HepG2 (cell line): ENCODE measurements around the gene SLC25A11. TPM values are rescaled to one million over a fixed set of nuclear protein-coding genes. Genes with fewer than 3 reads are reported as not detected.

ENCODE experiments used
- AGO1 ChIP-seq: fragments of 200-400 bp; formaldehyde crosslinking; IDR thresholded peaks from 2 replicates; pipeline ENCODE4 v1.6.1; 2017; ENCODE audit warnings: mild to moderate bottlenecking, low read depth, low read length, moderate library complexity; ENCODE audit not compliant: poor library complexity, severe bottlenecking
- AGO2 ChIP-seq: fragments of 200-400 bp; formaldehyde crosslinking; optimal IDR thresholded peaks from 2 replicates; pipeline ENCODE3; 2017; ENCODE audit warnings: mild to moderate bottlenecking, low read depth, low read length, moderate library complexity
- CENPT ChIP-seq: sonication (generic); formaldehyde crosslinking; IDR thresholded peaks from 2 replicates; pipeline ENCODE4 v1.8.0; 2022; ENCODE audit warnings: low read depth, mild to moderate bottlenecking, moderate library complexity, missing genetic modification reagents
- DPF2 ChIP-seq: sonication (generic); formaldehyde crosslinking; IDR thresholded peaks from 2 replicates; pipeline ENCODE4 v1.4.0; 2020; ENCODE audit warnings: mild to moderate bottlenecking, low read depth, missing genetic modification reagents, borderline replicate concordance
- FOXC1 ChIP-seq: sonication (generic); formaldehyde crosslinking; IDR thresholded peaks from 2 replicates; pipeline ENCODE4 v1.8.0; 2022; ENCODE audit warnings: mild to moderate bottlenecking, missing genetic modification reagents, borderline replicate concordance
- KLF15 ChIP-seq: sonication (generic); formaldehyde crosslinking; IDR thresholded peaks from 2 replicates; pipeline ENCODE4 v1.8.1; 2023; ENCODE audit warnings: borderline replicate concordance, mild to moderate bottlenecking, inconsistent platforms, missing genetic modification reagents, mixed read lengths
- MEIS1 ChIP-seq: sonication (generic); formaldehyde crosslinking; IDR thresholded peaks from 2 replicates; pipeline ENCODE4 v1.9.0; 2021; ENCODE audit warnings: mild to moderate bottlenecking, missing genetic modification reagents, moderate library complexity, borderline replicate concordance
- MEIS2 ChIP-seq: sonication (generic); formaldehyde crosslinking; IDR thresholded peaks from 2 replicates; pipeline ENCODE4 v1.9.0; 2021; ENCODE audit warnings: mild to moderate bottlenecking, missing genetic modification reagents
- NFIB ChIP-seq: sonication (generic); formaldehyde crosslinking; IDR thresholded peaks from 2 replicates; pipeline ENCODE4 v1.9.0; 2021; ENCODE audit warnings: missing genetic modification reagents, mild to moderate bottlenecking, borderline replicate concordance
- PAWR ChIP-seq: sonication (generic); formaldehyde crosslinking; IDR thresholded peaks from 2 replicates; pipeline ENCODE4 v1.4.0; 2020; ENCODE audit warnings: missing genetic modification reagents, mild to moderate bottlenecking, borderline replicate concordance
- RXRB ChIP-seq: IDR thresholded peaks from 2 replicates; pipeline ENCODE4 v1.6.1; 2016; ENCODE audit warnings: borderline replicate concordance, missing genetic modification reagents, missing compliant biosample characterization
- XRCC5 ChIP-seq: fragments of 200-400 bp; formaldehyde crosslinking; optimal IDR thresholded peaks from 2 replicates; pipeline ENCODE3; 2017; ENCODE audit warnings: mild to moderate bottlenecking, low read length
- ZEB1 ChIP-seq: IDR thresholded peaks from 2 replicates; pipeline ENCODE4 v1.6.1; 2012; ENCODE audit warnings: mild to moderate bottlenecking, low read depth, inconsistent platforms; ENCODE audit not compliant: insufficient replicate concordance
- ZNF124 ChIP-seq: sonication (generic); formaldehyde crosslinking; IDR thresholded peaks from 2 replicates; pipeline ENCODE4 v1.4.0; 2020; ENCODE audit warnings: missing genetic modification reagents
- ZNF235 ChIP-seq: sonication (generic); formaldehyde crosslinking; IDR thresholded peaks from 2 replicates; pipeline ENCODE4 v1.8.1; 2023; ENCODE audit warnings: mild to moderate bottlenecking, missing genetic modification reagents, borderline replicate concordance
- ZNF350 ChIP-seq: sonication (generic); formaldehyde crosslinking; IDR thresholded peaks from 2 replicates; pipeline ENCODE4 v1.4.0; 2020; ENCODE audit warnings: mild to moderate bottlenecking, low read depth, missing genetic modification reagents, borderline replicate concordance
- ZNF747 ChIP-seq: sonication (generic); formaldehyde crosslinking; IDR thresholded peaks from 2 replicates; pipeline ENCODE4 v1.8.1; 2023; ENCODE audit warnings: missing genetic modification reagents, mild to moderate bottlenecking, borderline replicate concordance
- ZSCAN25 ChIP-seq: sonication (generic); formaldehyde crosslinking; IDR thresholded peaks from 2 replicates; pipeline ENCODE4 v1.8.0; 2022; ENCODE audit warnings: mild to moderate bottlenecking, missing genetic modification reagents
- polyA plus RNA-seq, 8 experiments: library from polyadenylated mRNA; depleted of rRNA in 3 of 8; stranded (reverse) in 7 of 8; unstranded in 1 of 8; fragments of >200 nt; fragmentation: Illumina TruSeq in 4 of 8; extraction: Trizol in 4 of 8; gene quantifications; 2 replicates each; pipeline versions ENCODE4 v1.2.1 to v1.2.3, GENCODE V29; 2011 to 2016; ENCODE audit warnings: low read depth in 4 of 8, missing spikeins in 1 of 8, mixed read lengths in 1 of 8; ENCODE audit not compliant: insufficient read depth in 1 of 8
- total RNA-seq, 5 experiments: library from RNA; depleted of rRNA; stranded (reverse); fragments of >200 nt; fragmentation: Illumina TruSeq; extraction: Trizol; gene quantifications; 2 replicates each; pipeline ENCODE4 v1.2.3, GENCODE V29; 2016; ENCODE audit warnings: low read depth in 1 of 5
- TF ChIP-seq, protein P1 (sequence below): sonication (generic); formaldehyde crosslinking; IDR thresholded peaks from 2 replicates; pipeline ENCODE4 v1.8.0; 2022; ENCODE audit warnings: mild to moderate bottlenecking, missing genetic modification reagents, moderate library complexity
- TF ChIP-seq, protein P2 (sequence below): sonication (generic); formaldehyde crosslinking; IDR thresholded peaks from 2 replicates; pipeline ENCODE4 v1.4.0; 2020; ENCODE audit warnings: missing genetic modification reagents
- TF ChIP-seq, protein P3 (sequence below), 2 experiments: fragments of 450-650 bp in 1 of 2; sonication (generic) in 1 of 2; formaldehyde crosslinking; IDR thresholded peaks; 2 replicates each; pipeline versions ENCODE4 v1.5.0 to v1.8.0; 2020 to 2022; ENCODE audit warnings: mild to moderate bottlenecking in 1 of 2, missing genetic modification reagents in 1 of 2

Gene SLC25A11
- total and polyA plus RNA-seq, 2 of the 13 experiments (the other 11 are each of a cell fraction or from before 2014, with no cell fraction given) = 35.4 to 47.2 TPM

DNA sequence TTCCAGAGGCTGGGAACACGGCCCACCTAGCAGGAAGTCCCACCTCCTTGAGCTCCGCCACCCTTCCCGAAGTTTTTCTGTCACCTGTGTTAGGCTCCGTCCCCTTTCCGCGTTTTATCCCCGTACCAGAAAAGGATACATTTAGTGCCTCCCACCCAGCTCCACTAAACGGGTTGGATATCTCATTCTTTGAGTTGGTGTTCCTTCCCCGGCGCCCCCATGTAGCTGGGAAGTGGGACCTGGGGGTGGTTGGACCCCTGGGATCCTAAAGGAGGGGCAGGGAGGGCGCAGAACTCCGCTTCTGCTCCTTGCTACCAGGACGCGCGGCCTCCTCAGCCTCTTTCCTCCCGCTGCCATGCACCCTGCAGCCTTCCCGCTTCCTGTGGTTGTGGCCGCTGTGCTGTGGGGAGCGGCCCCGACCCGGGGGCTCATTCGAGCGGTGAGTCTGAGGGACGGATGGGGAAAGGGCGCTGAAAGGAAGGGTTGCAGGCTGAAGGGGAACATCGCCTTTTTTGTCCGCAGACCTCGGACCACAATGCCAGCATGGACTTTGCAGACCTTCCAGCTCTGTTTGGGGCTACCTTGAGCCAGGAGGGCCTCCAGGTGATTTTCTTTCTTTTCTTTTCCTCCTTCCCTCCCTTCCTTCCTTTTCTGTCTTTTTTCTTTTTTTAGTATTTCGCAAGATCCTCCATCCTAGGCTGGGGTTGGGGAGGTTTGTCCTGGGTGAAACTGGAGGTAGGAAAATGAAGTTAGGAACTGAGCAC, 891 bp upstream of the SLC25A11 start (continued):
- TF ChIP-seq, protein P1, sequence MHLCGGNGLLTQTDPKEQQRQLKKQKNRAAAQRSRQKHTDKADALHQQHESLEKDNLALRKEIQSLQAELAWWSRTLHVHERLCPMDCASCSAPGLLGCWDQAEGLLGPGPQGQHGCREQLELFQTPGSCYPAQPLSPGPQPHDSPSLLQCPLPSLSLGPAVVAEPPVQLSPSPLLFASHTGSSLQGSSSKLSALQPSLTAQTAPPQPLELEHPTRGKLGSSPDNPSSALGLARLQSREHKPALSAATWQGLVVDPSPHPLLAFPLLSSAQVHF (CRISPR knock-in tag) = no peak
- TF ChIP-seq CENPT (CRISPR knock-in tag) (no peak), ZNF124 (CRISPR knock-in tag) (no peak), MEIS2 (CRISPR knock-in tag) (no peak), AGO2 (peak; percentile 70), ZNF350 (CRISPR knock-in tag) (0 out of 2 replicates have a peak, but pooled peaks have one; percentile 17), FOXC1 (no peak; the same call in 1 of the 2 replicates), DPF2 (CRISPR knock-in tag) (no peak), ZEB1 (peak; percentile 23), RXRB (CRISPR knock-in tag) (no peak), NFIB (CRISPR knock-in tag) (no peak), AGO1 (no peak), MEIS1 (CRISPR knock-in tag) (0 out of 2 replicates have a peak, but pooled peaks have one; percentile 30), ZSCAN25 (peak; percentile 57; the same call in 1 of the 2 replicates), KLF15 (CRISPR knock-in tag) (no peak), PAWR (no peak), ZNF235 (no peak), XRCC5 (no peak), ZNF747 (CRISPR knock-in tag) (0 out of 2 replicates have a peak, but pooled peaks have one; percentile 38)
- TF ChIP-seq, protein P2, sequence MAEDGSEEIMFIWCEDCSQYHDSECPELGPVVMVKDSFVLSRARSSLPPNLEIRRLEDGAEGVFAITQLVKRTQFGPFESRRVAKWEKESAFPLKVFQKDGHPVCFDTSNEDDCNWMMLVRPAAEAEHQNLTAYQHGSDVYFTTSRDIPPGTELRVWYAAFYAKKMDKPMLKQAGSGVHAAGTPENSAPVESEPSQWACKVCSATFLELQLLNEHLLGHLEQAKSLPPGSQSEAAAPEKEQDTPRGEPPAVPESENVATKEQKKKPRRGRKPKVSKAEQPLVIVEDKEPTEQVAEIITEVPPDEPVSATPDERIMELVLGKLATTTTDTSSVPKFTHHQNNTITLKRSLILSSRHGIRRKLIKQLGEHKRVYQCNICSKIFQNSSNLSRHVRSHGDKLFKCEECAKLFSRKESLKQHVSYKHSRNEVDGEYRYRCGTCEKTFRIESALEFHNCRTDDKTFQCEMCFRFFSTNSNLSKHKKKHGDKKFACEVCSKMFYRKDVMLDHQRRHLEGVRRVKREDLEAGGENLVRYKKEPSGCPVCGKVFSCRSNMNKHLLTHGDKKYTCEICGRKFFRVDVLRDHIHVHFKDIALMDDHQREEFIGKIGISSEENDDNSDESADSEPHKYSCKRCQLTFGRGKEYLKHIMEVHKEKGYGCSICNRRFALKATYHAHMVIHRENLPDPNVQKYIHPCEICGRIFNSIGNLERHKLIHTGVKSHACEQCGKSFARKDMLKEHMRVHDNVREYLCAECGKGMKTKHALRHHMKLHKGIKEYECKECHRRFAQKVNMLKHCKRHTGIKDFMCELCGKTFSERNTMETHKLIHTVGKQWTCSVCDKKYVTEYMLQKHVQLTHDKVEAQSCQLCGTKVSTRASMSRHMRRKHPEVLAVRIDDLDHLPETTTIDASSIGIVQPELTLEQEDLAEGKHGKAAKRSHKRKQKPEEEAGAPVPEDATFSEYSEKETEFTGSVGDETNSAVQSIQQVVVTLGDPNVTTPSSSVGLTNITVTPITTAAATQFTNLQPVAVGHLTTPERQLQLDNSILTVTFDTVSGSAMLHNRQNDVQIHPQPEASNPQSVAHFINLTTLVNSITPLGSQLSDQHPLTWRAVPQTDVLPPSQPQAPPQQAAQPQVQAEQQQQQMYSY (CRISPR knock-in tag) = no peak
- TF ChIP-seq, protein P3, sequence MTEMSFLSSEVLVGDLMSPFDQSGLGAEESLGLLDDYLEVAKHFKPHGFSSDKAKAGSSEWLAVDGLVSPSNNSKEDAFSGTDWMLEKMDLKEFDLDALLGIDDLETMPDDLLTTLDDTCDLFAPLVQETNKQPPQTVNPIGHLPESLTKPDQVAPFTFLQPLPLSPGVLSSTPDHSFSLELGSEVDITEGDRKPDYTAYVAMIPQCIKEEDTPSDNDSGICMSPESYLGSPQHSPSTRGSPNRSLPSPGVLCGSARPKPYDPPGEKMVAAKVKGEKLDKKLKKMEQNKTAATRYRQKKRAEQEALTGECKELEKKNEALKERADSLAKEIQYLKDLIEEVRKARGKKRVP (CRISPR knock-in tag; IDR thresholded peaks at IDR 0.05) = no peak
